ENCODE measurements around the gene ACVR1. TPM values are rescaled to one million over a fixed set of nuclear protein-coding genes. Genes with fewer than 3 reads are reported as not detected.

Gene ACVR1
- total and polyA plus RNA-seq, 4 donors, result 21.1 to 24.8 (median 23.2) TPM

GRCh38 chr2:157692768-157693167 lies 183.4 kb downstream of the ACVR1 start:
- Histone ChIP-seq H3K4me3 (ENCODE audit: low read depth, low read length) (no peak overlapping the region), H3K4me1 (ENCODE audit: control insufficient read depth, insufficient read depth, low read length) (no peaks in the 10 kb centered on the region), H3K9me3 (ENCODE audit: control insufficient read depth, insufficient read depth, low read length) (peaks cover 2% of the 10 kb centered on the region), H3K27ac (ENCODE audit: low read depth, low read length) (no peak overlapping the region), H3K36me3 (ENCODE audit: control insufficient read depth, insufficient read depth, low read length) (no peaks in the 10 kb centered on the region), H3K27me3 (ENCODE audit: control insufficient read depth, insufficient read depth, low read length) (no peaks in the 10 kb centered on the region)
- no peak for DNase-seq (ENCODE audit: low read depth in 4 of 6, low spot score in 6 of 6)
- 100% methylated on average over 2 of the region's 2 CpGs for WGBS (ENCODE audit: insufficient coverage)

GRCh38 chr2:157691695-157692094 lies 184.4 kb downstream of the ACVR1 start:
- H3K36me3 ChIP-seq (ENCODE audit: control insufficient read depth, insufficient read depth, low read length), result no peaks in the 10 kb centered on the region
- no peak overlapping the region for H3K27ac ChIP-seq (ENCODE audit: low read depth, low read length)
- no peaks in the 10 kb centered on the region for H3K27me3 ChIP-seq (ENCODE audit: control insufficient read depth, insufficient read depth, low read length)
- peaks cover 2% of the 10 kb centered on the region for H3K9me3 ChIP-seq (ENCODE audit: control insufficient read depth, insufficient read depth, low read length)
- no peak overlapping the region for H3K4me3 ChIP-seq (ENCODE audit: low read depth, low read length)
- no CpG with 5 or more reads among the region's 4 CpGs for WGBS (ENCODE audit: insufficient coverage)
- H3K4me1 ChIP-seq (ENCODE audit: control insufficient read depth, insufficient read depth, low read length), result no peaks in the 10 kb centered on the region
- DNase-seq (ENCODE audit: low read depth in 4 of 6, low spot score in 6 of 6), result no peak

GRCh38 chr2:157691131-157691530 lies 185.0 kb downstream of the ACVR1 start:
- WGBS (ENCODE audit: insufficient coverage), result no CpG with 5 or more reads among the region's 1 CpG
- H3K27ac ChIP-seq (ENCODE audit: low read depth, low read length), result no peak overlapping the region
- H3K36me3 ChIP-seq (ENCODE audit: control insufficient read depth, insufficient read depth, low read length), result no peaks in the 10 kb centered on the region
- H3K4me1 ChIP-seq (ENCODE audit: control insufficient read depth, insufficient read depth, low read length), result no peaks in the 10 kb centered on the region
- no peak for DNase-seq (ENCODE audit: low read depth in 4 of 6, low spot score in 6 of 6)
- no peak overlapping the region for H3K4me3 ChIP-seq (ENCODE audit: low read depth, low read length)
- H3K27me3 ChIP-seq (ENCODE audit: control insufficient read depth, insufficient read depth, low read length), result no peaks in the 10 kb centered on the region
- peaks cover 2% of the 10 kb centered on the region for H3K9me3 ChIP-seq (ENCODE audit: control insufficient read depth, insufficient read depth, low read length)

Small RNAs within 50 kb of the gene (small RNA-seq; reads per million reads assigned to genes)
- not detected for gene RNU6-436P (ENCODE audit: low replicate concordance)

Other genes with a start within 250 kb of the ACVR1 start
- gene ACVR1C, start 247.5 kb downstream of the ACVR1 start, total RNA-seq, result 1 to 10 TPM in 1 of 2 donors, under 1 TPM in 1; 0.61 to 1.9 TPM
- 1 to 10 TPM; 1.0 to 2.1 TPM for gene ACVR1C, start 247.5 kb downstream of the ACVR1 start, polyA plus RNA-seq (ENCODE audit: insufficient read length in 2 of 2)
- 1 to 10 TPM in 1 of 2 donors, under 1 TPM in 1; 0.55 to 1.4 TPM for gene UPP2, start 225.5 kb upstream of the ACVR1 start, total RNA-seq
- 1 to 10 TPM; 1.2 to 1.5 TPM for gene UPP2, start 225.5 kb upstream of the ACVR1 start, polyA plus RNA-seq (ENCODE audit: insufficient read length in 2 of 2)